Measurements from ENCODE around the gene CASZ1.

The CASZ1 gene

GRCh38 chr1:10800778-10801177, 4.3 kb upstream of the CASZ1 start:
- intact Hi-C loops (cut with DNase I), result no loop called here
- no peak for DNase-seq

GRCh38 chr1:10799726-10800125, 3.3 kb upstream of the CASZ1 start:
- intact Hi-C loops (cut with DNase I), result no loop called here
- DNase-seq, result peak in 2 of 10 donors; percentile 47 to 52

- peak in 2 of 10 donors; percentile 65 to 67 for DNase-seq
- intact Hi-C loops (cut with DNase I), result no loop called here
Observed at GRCh38 chr1:10795276-10796021, 997 bp downstream of the CASZ1 start.

GRCh38 chr1:10794724-10795275, 1.6 kb downstream of the CASZ1 start:
- peak in 2 of 10 donors; percentile 67 to 70 for DNase-seq
- intact Hi-C loops (cut with DNase I), result no loop called here

GRCh38 chr1:10793129-10793651, 3.3 kb downstream of the CASZ1 start:
- intact Hi-C loops (cut with DNase I), result no loop called here
- peak in 2 of 10 donors; percentile 37 to 38 for DNase-seq

- peak in 2 of 10 donors; percentile 12 to 15 for DNase-seq
- intact Hi-C loops (cut with DNase I), result no loop called here
Observed at GRCh38 chr1:10791105-10791951, 5.1 kb downstream of the CASZ1 start.

- intact Hi-C loops (cut with DNase I), result no loop called here
- DNase-seq, result peak in 3 of 10 donors; percentile 14 to 57 (median 49)
Observed at GRCh38 chr1:10789803-10790702, 6.4 kb downstream of the CASZ1 start.

- DNase-seq, result peak in 1 of 10 donors; percentile 52
- intact Hi-C loops (cut with DNase I), result no loop called here
Observed at GRCh38 chr1:10789047-10789791, 7.2 kb downstream of the CASZ1 start.

- peak; percentile 48 to 95 (median 68) for DNase-seq
Observed at GRCh38 chr1:10788592-10789006, 7.8 kb downstream of the CASZ1 start.

GRCh38 chr1:10787286-10787685, 9.2 kb downstream of the CASZ1 start:
- intact Hi-C loops (cut with DNase I), result no loop called here
- peak in 2 of 10 donors; percentile 49 to 66 for DNase-seq

More at GRCh38 chr1:10788592-10789006, 7.8 kb downstream of the CASZ1 start:
- intact Hi-C loops (cut with DNase I), result no loop called here

- peak in 2 of 10 donors; percentile 41 to 74 for DNase-seq
- intact Hi-C loops (cut with DNase I), result no loop called here
Observed at GRCh38 chr1:10785728-10786638, 10.5 kb downstream of the CASZ1 start.

- DNase-seq, result peak in 2 of 10 donors; percentile 27 to 34
- intact Hi-C loops (cut with DNase I), result no loop called here
Observed at GRCh38 chr1:10784998-10785727, 11.3 kb downstream of the CASZ1 start.

GRCh38 chr1:10782491-10783244, 13.8 kb downstream of the CASZ1 start:
- intact Hi-C loops (cut with DNase I), result no loop called here
- peak in 4 of 10 donors; percentile 37 to 85 (median 72) for DNase-seq

GRCh38 chr1:10781137-10781536, 15.3 kb downstream of the CASZ1 start:
- intact Hi-C loops (cut with DNase I), result no loop called here
- DNase-seq, result peak in 3 of 10 donors; percentile 44 to 60 (median 59)

GRCh38 chr1:10779841-10780240, 16.6 kb downstream of the CASZ1 start:
- intact Hi-C loops (cut with DNase I), result no loop called here
- DNase-seq, result peak in 2 of 10 donors; percentile 26 to 49

- DNase-seq, result peak in 4 of 10 donors; percentile 44 to 87 (median 65)
- intact Hi-C loops (cut with DNase I), result no loop called here
Observed at GRCh38 chr1:10779201-10779600, 17.2 kb downstream of the CASZ1 start.
